Left colon (tissue), 2 donors: Measurements from ENCODE around the gene UBR3. TPM values are rescaled to one million over a fixed set of nuclear protein-coding genes. Genes with fewer than 3 reads are reported as not detected.
A peak's percentile ranks its signal among the peaks of the same experiment; 100 is the strongest.

ENCODE experiments used
- ATAC-seq: fragments of 200-7000 bp; cut with Tn5 transposase; one replicate; pipeline ENCODE4 v1.9.1; 2020; ENCODE audit warnings: mild to moderate bottlenecking, moderate library complexity
- DNase-seq, 2 donors: peaks; one replicate each; pipeline ENCODE4 v3.0.0-alpha.2; 2020
- intact Hi-C, 2 donors: fragments of 100-400 bp; cut with DNase I in 1 of 2; cut with micrococcal nuclease in 1 of 2; formaldehyde crosslinking; loops; one replicate each; pipeline versions ENCODE4 v1.11.2 to v1.14.0; 2022; cut with DNase I, micrococcal nuclease
- total RNA-seq, 2 donors: library from RNA; stranded (reverse); fragmentation: NEBNext Ultra II Directional; extraction: Animal tissue kit (Norgen Biotek cat#: 25700); gene quantifications; one replicate each; pipeline ENCODE4 v1.2.1, GENCODE V29; 2021
- donor health status: DM: no; HTN: no; CAD: no.
- donor health status: DM: yes; HTN: yes; CAD: no.

UBR3 gene
- total RNA-seq, 2 donors from 2014 or later = 36.8 to 41.5 TPM

GRCh38 chr2:170073288-170073687, 246.0 kb downstream of the UBR3 start:
- peak; percentile 51 for ATAC-seq
- intact Hi-C loops = no loop called here
- peak in 1 of 2 donors; percentile 33 for DNase-seq

DNA sequence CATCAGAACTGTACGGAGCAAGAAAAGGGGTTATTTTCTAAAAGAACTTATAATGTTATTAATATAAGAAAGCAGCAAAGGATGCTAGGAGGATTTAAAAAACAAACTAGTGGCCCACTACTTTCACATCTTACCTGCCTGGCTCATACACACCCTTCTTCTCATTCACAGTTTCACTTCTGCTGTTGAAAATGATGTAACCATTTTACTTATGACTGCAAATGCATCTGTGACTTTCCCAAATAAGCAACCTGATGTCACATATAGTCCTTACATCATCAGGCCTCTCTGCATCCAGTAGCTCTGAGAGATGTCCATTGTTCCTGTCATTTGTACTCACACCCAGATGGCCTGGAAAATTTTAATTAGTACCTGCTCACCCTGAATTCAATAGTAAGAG, 248.9 kb downstream of the UBR3 start:
- intact Hi-C loops = no loop called here
- DNase-seq (no peak), ATAC-seq (no peak)

DNA sequence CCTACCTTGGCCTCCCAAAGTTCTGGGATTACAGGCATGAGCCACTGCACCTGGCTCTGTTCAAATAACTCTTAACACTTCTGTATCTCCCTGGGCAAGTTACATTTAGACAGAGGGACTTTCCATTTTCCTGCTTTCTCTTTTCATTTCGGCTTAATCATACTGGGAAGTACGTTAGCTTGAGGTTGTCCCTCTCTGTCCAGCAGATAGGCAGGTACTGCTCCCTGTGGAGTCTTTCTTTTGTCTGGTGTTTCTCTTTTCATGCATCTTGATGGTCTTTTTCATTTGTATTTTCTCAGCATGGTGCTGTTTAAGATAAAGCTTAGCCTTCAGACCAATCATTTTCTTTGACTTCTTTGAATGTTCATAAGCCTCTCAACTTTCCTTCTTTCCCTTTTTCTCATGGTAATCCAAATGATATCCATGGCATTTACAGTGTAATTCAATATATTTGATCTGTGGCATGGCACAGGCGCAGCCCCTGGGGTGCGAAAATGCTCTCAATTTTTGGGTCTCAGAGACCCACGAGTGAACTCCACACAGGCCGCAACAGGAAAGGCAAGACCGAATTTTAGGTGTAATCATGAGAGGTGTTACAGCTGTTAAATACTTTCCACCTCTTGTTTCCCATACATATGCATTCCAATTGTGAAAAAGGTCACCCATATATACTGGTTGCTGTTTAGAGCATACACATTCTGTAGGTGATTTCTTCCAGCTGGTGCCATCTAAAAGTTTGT, 250.7 kb downstream of the UBR3 start:
- ATAC-seq (no peak), DNase-seq (no peak)
- intact Hi-C loops = no loop called here

GRCh38 chr2:170084820-170085491, 257.7 kb downstream of the UBR3 start:
- intact Hi-C loops = no loop called here
- no peak for DNase-seq
- no peak for ATAC-seq

GRCh38 chr2:170086117-170086688, 258.9 kb downstream of the UBR3 start:
- intact Hi-C loops = no loop called here
- no peak for ATAC-seq

GRCh38 chr2:170086751-170087412, 259.6 kb downstream of the UBR3 start:
- intact Hi-C loops = no loop called here
- ATAC-seq (no peak), DNase-seq (no peak)

More at GRCh38 chr2:170086117-170086688, 258.9 kb downstream of the UBR3 start:
- no peak for DNase-seq

DNA sequence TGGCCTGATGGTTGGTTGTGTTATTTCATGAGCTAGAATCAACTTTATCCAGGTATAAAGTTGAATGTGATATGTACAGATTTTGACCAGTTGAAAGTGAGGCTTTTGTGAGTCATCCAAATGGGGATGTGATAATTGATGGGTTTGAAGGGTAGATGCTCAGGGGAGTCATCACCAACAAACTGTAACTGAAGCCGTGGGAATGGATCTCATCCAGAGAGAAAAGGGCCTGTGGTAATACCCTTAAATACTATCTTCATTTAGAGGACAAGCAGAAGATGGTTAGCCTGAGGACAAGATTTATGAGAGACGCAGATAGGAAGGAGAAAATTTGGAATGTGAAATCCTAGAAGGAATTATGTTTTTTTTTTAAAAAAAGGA, 260.1 kb downstream of the UBR3 start:
- no peak for ATAC-seq
- intact Hi-C loops = no loop called here
- no peak for DNase-seq

DNA sequence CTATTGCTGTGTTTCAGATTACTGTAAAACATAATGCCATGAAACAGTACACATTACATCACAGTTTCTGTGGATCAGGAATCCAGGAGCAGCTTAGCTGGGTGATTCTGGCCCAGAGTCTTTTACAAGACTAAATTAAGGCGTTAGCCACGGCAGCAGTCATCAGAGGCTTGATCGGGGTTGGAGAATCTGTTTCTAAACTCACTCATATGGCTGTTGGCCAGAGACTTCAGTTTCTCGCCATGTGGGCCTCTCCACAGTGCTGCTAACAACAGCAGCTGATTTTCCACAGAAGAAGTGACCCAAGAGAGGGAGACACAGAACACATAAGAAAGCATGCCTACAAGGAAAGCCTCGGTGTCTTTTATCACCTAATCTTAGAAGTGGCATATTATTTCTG, 261.5 kb downstream of the UBR3 start:
- intact Hi-C loops = no loop called here
- DNase-seq (no peak), ATAC-seq (no peak)

- ATAC-seq (no peak), DNase-seq (no peak)
- intact Hi-C loops = no loop called here
Measured at GRCh38 chr2:170090229-170090628, 263.0 kb downstream of the UBR3 start.

- ATAC-seq = no peak
- DNase-seq = no peak
Measured at GRCh38 chr2:170091436-170091835, 264.2 kb downstream of the UBR3 start.

GRCh38 chr2:170092436-170093060, 265.3 kb downstream of the UBR3 start:
- ATAC-seq = no peak
- no peak for DNase-seq
- intact Hi-C loops = no loop called here

More at GRCh38 chr2:170091436-170091835, 264.2 kb downstream of the UBR3 start:
- intact Hi-C loops = no loop called here

DNA sequence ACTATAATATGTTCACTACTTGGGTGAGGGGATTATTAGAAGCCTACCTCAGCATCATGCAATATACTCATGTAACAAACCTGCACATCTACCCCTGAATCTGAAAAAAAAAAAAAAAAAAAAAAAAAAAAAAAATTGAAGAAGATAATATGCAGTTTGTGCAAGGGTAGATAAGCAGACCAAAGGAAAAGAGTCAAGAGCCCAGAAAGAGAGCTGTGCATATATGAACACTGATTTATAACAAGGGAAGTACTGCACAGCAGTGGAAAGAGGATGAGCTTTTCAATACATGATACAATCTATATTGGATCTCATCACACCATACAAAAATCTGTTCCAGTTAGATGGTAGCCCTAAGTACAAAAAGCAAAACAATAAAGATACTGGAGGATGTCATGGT, 268.1 kb downstream of the UBR3 start:
- DNase-seq (no peak), ATAC-seq (no peak)
- intact Hi-C loops = no loop called here

DNA sequence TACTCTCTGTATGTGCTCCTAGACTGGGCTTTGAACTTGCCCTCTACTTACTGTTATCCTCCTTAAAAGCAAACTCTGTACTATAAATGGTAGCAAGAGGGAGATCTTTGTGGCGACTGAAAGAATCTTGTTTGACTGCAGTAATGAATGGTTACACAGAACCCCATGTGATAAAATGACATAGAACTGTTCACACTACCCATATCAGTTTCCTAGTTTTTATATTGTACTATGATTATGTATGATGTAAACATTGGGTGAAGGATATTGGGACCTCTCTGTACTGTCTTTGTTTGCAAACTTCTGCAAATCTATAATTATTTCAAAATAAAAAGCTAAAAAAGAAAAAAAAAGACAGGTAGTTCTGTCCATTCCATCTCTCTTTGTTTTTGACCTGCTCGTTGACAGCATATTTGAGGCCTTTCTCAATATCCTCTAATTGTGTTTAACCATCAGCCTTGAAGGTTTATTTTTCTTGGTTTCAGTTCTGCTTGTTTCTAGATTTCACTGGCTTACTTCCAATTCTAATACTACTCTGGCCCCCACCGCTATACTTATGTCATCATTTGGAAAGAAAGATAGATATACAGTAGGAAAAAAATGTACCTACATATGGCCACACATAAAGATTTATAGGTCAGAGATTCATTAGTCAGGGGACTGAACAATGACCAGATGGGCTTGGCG, 271.5 kb downstream of the UBR3 start:
- DNase-seq (no peak), ATAC-seq (no peak)
- intact Hi-C loops = no loop called here

- DNase-seq = no peak
- intact Hi-C loops = no loop called here
- no peak for ATAC-seq
Measured at GRCh38 chr2:170101789-170102188, 274.5 kb downstream of the UBR3 start.

- ATAC-seq = no peak
- DNase-seq = no peak
- intact Hi-C loops = no loop called here
Measured at GRCh38 chr2:170106102-170106840, 279.0 kb downstream of the UBR3 start.

- intact Hi-C loops = no loop called here
- DNase-seq (no peak), ATAC-seq (no peak)
Measured at GRCh38 chr2:170113168-170113894, 286.1 kb downstream of the UBR3 start.

- intact Hi-C loops = no loop called here
- ATAC-seq (no peak), DNase-seq (no peak)
Measured at GRCh38 chr2:170115501-170116229, 288.4 kb downstream of the UBR3 start.
